NB4 (cell line): Measurements from ENCODE around the gene CACYBP.

Experiments
- CTCF ChIP-seq: IDR thresholded peaks from one replicate; pipeline ENCODE4 v1.5.1; 2012; ENCODE audit warnings: low read depth, low read length
- POLR2A ChIP-seq: IDR thresholded peaks from 2 replicates; pipeline ENCODE4 v1.6.1; 2011; ENCODE audit warnings: mild to moderate bottlenecking; ENCODE audit not compliant: insufficient read length; ENCODE audit errors: extremely low read depth

- no peak for TF ChIP-seq CTCF
- no peak for TF ChIP-seq POLR2A
Measured at GRCh38 chr1:174967845-174968705, 31.7 kb upstream of the CACYBP start.
